Epithelial cell of esophagus (primary cell): ENCODE results near the gene CPA2.

Source experiments
- DNase-seq: peaks from one replicate; pipeline ENCODE4 v3.0.0; 2010; ENCODE audit warnings: low read depth
- H3K4me3 ChIP-seq: 2 replicates; pipeline ENCODE4 v1.5.1; 2011; ENCODE audit warnings: mild to moderate bottlenecking, low read length, control low read depth
- CTCF ChIP-seq: IDR thresholded peaks from 2 replicates; pipeline ENCODE4 v1.5.1; 2011; ENCODE audit warnings: low read depth, mild to moderate bottlenecking, low read length, control low read depth, inconsistent platforms; ENCODE audit not compliant: insufficient read depth; ENCODE audit errors: missing control alignments

Gene CPA2

GRCh38 chr7:130262448-130262847 is 4.2 kb upstream of the CPA2 start:
- DNase-seq: no peak
- no peak for TF ChIP-seq CTCF
- no peak overlapping the region for H3K4me3 ChIP-seq

GRCh38 chr7:130263130-130263529 is 3.5 kb upstream of the CPA2 start:
- DNase-seq: no peak
- no peak for TF ChIP-seq CTCF
- no peak overlapping the region for H3K4me3 ChIP-seq

GRCh38 chr7:130266961-130267321 is 278 bp downstream of the CPA2 start:
- no peak for DNase-seq
- no peak overlapping the region for H3K4me3 ChIP-seq
- TF ChIP-seq CTCF: no peak

- TF ChIP-seq CTCF: no peak
- DNase-seq: no peak
These were observed 2.0 kb downstream of the CPA2 start for GRCh38 chr7:130268463-130269317.

GRCh38 chr7:130269318-130269694 is 2.6 kb downstream of the CPA2 start:
- DNase-seq: no peak

More at GRCh38 chr7:130268463-130269317, 2.0 kb downstream of the CPA2 start:
- no peak overlapping the region for H3K4me3 ChIP-seq

GRCh38 chr7:130270947-130271800 is 4.5 kb downstream of the CPA2 start:
- no peak for DNase-seq
- H3K4me3 ChIP-seq: no peak overlapping the region
- no peak for TF ChIP-seq CTCF

More at GRCh38 chr7:130269318-130269694, 2.6 kb downstream of the CPA2 start:
- no peak overlapping the region for H3K4me3 ChIP-seq
- TF ChIP-seq CTCF: no peak
